Smooth muscle cell (in vitro differentiated cells): ENCODE measurements around the gene CHN2. TPM values are rescaled to one million over a fixed set of nuclear protein-coding genes. Genes with fewer than 3 reads are reported as not detected.

ENCODE experiments used
- DNase-seq: peaks from one replicate; lab custom pipeline; 2025; ENCODE audit not compliant: unreplicated experiment; lab: John Stamatoyannopoulos, UW
- H2AFZ ChIP-seq: fragments of 200-600 bp; sonication (generic); 2 replicates; pipeline ENCODE4 v1.6.0; 2016; ENCODE audit warnings: antibody characterized with exemption, low read depth, mild to moderate bottlenecking
- H3F3A ChIP-seq: fragments of 200-600 bp; sonication (generic); 2 replicates; pipeline ENCODE4 v1.6.0; 2017; ENCODE audit warnings: antibody characterized with exemption, low read depth
- H3K27ac ChIP-seq: fragments of 200-600 bp; sonication (generic); 2 replicates; pipeline ENCODE4 v1.5.1; 2016; ENCODE audit warnings: low read depth, mild to moderate bottlenecking
- H3K27me3 ChIP-seq: fragments of 200-600 bp; sonication (generic); 2 replicates; pipeline ENCODE4 v1.6.1; 2016; ENCODE audit warnings: low read depth, mild to moderate bottlenecking
- H3K36me3 ChIP-seq: fragments of 200-600 bp; sonication (generic); 2 replicates; pipeline ENCODE4 v1.5.1; 2016; ENCODE audit warnings: low read depth
- H3K4me1 ChIP-seq: fragments of 200-600 bp; sonication (generic); 2 replicates; pipeline ENCODE4 v1.5.1; 2016; ENCODE audit warnings: low read depth
- H3K4me2 ChIP-seq: fragments of 200-600 bp; sonication (generic); 2 replicates; pipeline ENCODE4 v1.6.0; 2016; ENCODE audit warnings: mild to moderate bottlenecking
- H3K4me3 ChIP-seq: fragments of 200-600 bp; sonication (generic); 2 replicates; pipeline ENCODE4 v1.5.1; 2016; ENCODE audit warnings: mild to moderate bottlenecking
- H3K79me2 ChIP-seq: fragments of 200-600 bp; sonication (generic); 2 replicates; pipeline ENCODE4 v1.6.0; 2016; ENCODE audit warnings: low read depth, mild to moderate bottlenecking
- H3K9ac ChIP-seq: fragments of 200-600 bp; sonication (generic); 2 replicates; pipeline ENCODE4 v1.6.0; 2016; ENCODE audit warnings: low read depth
- H3K9me3 ChIP-seq: fragments of 200-600 bp; sonication (generic); replicated peaks from 2 replicates; pipeline ENCODE4 v1.5.1; 2016; ENCODE audit warnings: low read depth
- H4K20me1 ChIP-seq: fragments of 200-600 bp; sonication (generic); 2 replicates; pipeline ENCODE4 v1.6.0; 2016; ENCODE audit warnings: low read depth
- CTCF ChIP-seq: fragments of 200-600 bp; sonication (generic); IDR thresholded peaks from 2 replicates; pipeline ENCODE4 v1.5.1; 2017; ENCODE audit warnings: borderline replicate concordance, mild to moderate bottlenecking, antibody characterized with exemption; ENCODE audit not compliant: insufficient read depth, poor library complexity, severe bottlenecking
- WGBS: methylation state at CpG from one replicate; pipeline ENCODE4 v1.1.7; 2016; ENCODE audit warnings: low lambda C conversion rate; 5-methylcytosine and 5-hydroxymethylcytosine counted together
- polyA plus RNA-seq: library from polyadenylated mRNA; unstranded; fragments of >200 nt; fragmentation: Nextera tagmentation; extraction: Ambion mirVana; gene quantifications from 2 replicates; pipeline ENCODE4 v1.2.1, GENCODE V29; 2016
- total RNA-seq: library from RNA; depleted of rRNA; stranded (reverse); fragments of >200 nt; gene quantifications from 2 replicates; pipeline ENCODE4 v1.2.3, GENCODE V29; 2014

Gene CHN2
- total and polyA plus RNA-seq, 2 experiments from 2014 or later, result 7.4 to 20.7 TPM

GRCh38 chr7:29214816-29215215 lies 20.2 kb downstream of the CHN2 start:
- Histone ChIP-seq H3K27me3 (no peaks in the 10 kb centered on the region), H4K20me1 (no peaks in the 10 kb centered on the region), H3K36me3 (no peaks in the 10 kb centered on the region), H3K4me2 (no peak overlapping the region), H3F3A (peaks cover 5% of the 10 kb centered on the region), H3K9me3 (no peaks in the 10 kb centered on the region), H3K9ac (no peak overlapping the region), H3K4me1 (peaks cover 7% of the 10 kb centered on the region), H3K79me2 (peaks cover 3% of the 10 kb centered on the region), H3K27ac (no peak overlapping the region), H2AFZ (no peak overlapping the region), H3K4me3 (no peak overlapping the region)
- 88% methylated on average over 3 of the region's 3 CpGs for WGBS
- no peak for TF ChIP-seq CTCF
- DNase-seq, result no peak

GRCh38 chr7:29216128-29216527 lies 21.6 kb downstream of the CHN2 start:
- Histone ChIP-seq H2AFZ (no peak overlapping the region), H3K36me3 (no peaks in the 10 kb centered on the region), H3K4me2 (no peak overlapping the region), H3K27me3 (no peaks in the 10 kb centered on the region), H3K9me3 (no peaks in the 10 kb centered on the region), H3K79me2 (peaks cover 8% of the 10 kb centered on the region), H3K27ac (no peak overlapping the region), H4K20me1 (no peaks in the 10 kb centered on the region), H3F3A (peaks cover 5% of the 10 kb centered on the region), H3K4me3 (no peak overlapping the region), H3K4me1 (peaks cover 7% of the 10 kb centered on the region), H3K9ac (no peak overlapping the region)
- 77% methylated on average over 1 of the region's 1 CpG for WGBS
- DNase-seq, result no peak
- no peak for TF ChIP-seq CTCF

GRCh38 chr7:29217113-29217512 lies 22.5 kb downstream of the CHN2 start:
- Histone ChIP-seq H3K27ac (no peak overlapping the region), H4K20me1 (no peaks in the 10 kb centered on the region), H3F3A (peaks cover 5% of the 10 kb centered on the region), H3K9ac (no peak overlapping the region), H3K4me3 (no peak overlapping the region), H3K4me2 (peak overlapping the region; percentile 30), H3K79me2 (peaks cover 8% of the 10 kb centered on the region), H3K27me3 (no peaks in the 10 kb centered on the region), H3K36me3 (no peaks in the 10 kb centered on the region), H2AFZ (no peak overlapping the region), H3K9me3 (no peaks in the 10 kb centered on the region), H3K4me1 (peaks cover 7% of the 10 kb centered on the region)
- no peak for DNase-seq
- TF ChIP-seq CTCF, result no peak
- WGBS, result 0% methylated on average over 2 of the region's 2 CpGs

GRCh38 chr7:29224726-29225125 lies 30.2 kb downstream of the CHN2 start:
- Histone ChIP-seq H3K36me3 (no peaks in the 10 kb centered on the region), H3K79me2 (peaks cover 6% of the 10 kb centered on the region), H3K4me3 (no peak overlapping the region), H3F3A (peaks cover 3% of the 10 kb centered on the region), H2AFZ (no peak overlapping the region), H3K27me3 (no peaks in the 10 kb centered on the region), H3K9ac (no peak overlapping the region), H3K4me1 (peaks cover 16% of the 10 kb centered on the region), H3K4me2 (peak overlapping the region; percentile 58), H3K27ac (peak overlapping the region; percentile 39), H3K9me3 (no peaks in the 10 kb centered on the region), H4K20me1 (no peaks in the 10 kb centered on the region)
- DNase-seq, result no peak
- WGBS, result 45% methylated on average over 1 of the region's 1 CpG
- no peak for TF ChIP-seq CTCF
